ENCODE measurements around the gene NREP.

- TF ChIP-seq SIN3A (IDR thresholded peaks at IDR 0.05; ENCODE audit: borderline replicate concordance, insufficient read depth, low read length) (no peak), POLR2AphosphoS5 (IDR thresholded peaks at IDR 0.05; ENCODE audit: low read depth, low read length) (no peak), REST (IDR thresholded peaks at IDR 0.05; ENCODE audit: insufficient read depth in 1 of 2, low read depth in 2 of 2, low read length in 2 of 2) (no peak)
These were observed 58.9 kb downstream of the NREP start for GRCh38 chr5:111697881-111698757.

All from PFSK-1 (cell line).